MM.1S (cell line): ENCODE measurements around the gene SNTA1.
"Not testable (repeated sequence)": the region's sequence is repeated elsewhere in the genome, so short reads cannot be mapped to it uniquely, and the experiment has no call there.

ENCODE experiments used
- DNase-seq: peaks from one replicate; pipeline ENCODE4 v3.0.0-alpha.2; 2015
- H2AFZ ChIP-seq: fragments of 300-600 bp; sonication (generic); 2 replicates; pipeline ENCODE4 v1.6.0; 2016; ENCODE audit warnings: antibody characterized with exemption, low read length
- H3F3A ChIP-seq: fragments of 300-600 bp; sonication (generic); 2 replicates; pipeline ENCODE4 v1.6.1; 2016; ENCODE audit warnings: mild to moderate bottlenecking, antibody characterized with exemption, low read length, moderate library complexity, mixed read lengths; ENCODE audit not compliant: insufficient read depth
- H3K27ac ChIP-seq: fragments of 300-600 bp; sonication (generic); 2 replicates; pipeline ENCODE4 v1.5.1; 2016; ENCODE audit warnings: mild to moderate bottlenecking, low read length
- H3K27me3 ChIP-seq: fragments of 300-600 bp; sonication (generic); replicated peaks from 2 replicates; pipeline ENCODE4 v1.6.0; 2016; ENCODE audit warnings: low read length; ENCODE audit not compliant: insufficient read depth
- H3K36me3 ChIP-seq: fragments of 300-600 bp; sonication (generic); replicated peaks from 2 replicates; pipeline ENCODE4 v1.6.1; 2016; ENCODE audit warnings: mild to moderate bottlenecking, low read length, mixed read lengths; ENCODE audit not compliant: insufficient read depth
- H3K4me1 ChIP-seq: fragments of 300-600 bp; sonication (generic); 2 replicates; pipeline ENCODE4 v1.6.1; 2016; ENCODE audit warnings: low read length, mixed read lengths
- H3K4me2 ChIP-seq: fragments of 300-600 bp; sonication (generic); 2 replicates; pipeline ENCODE4 v1.6.0; 2016; ENCODE audit warnings: low read depth, low read length
- H3K4me3 ChIP-seq: fragments of 300-600 bp; sonication (generic); 2 replicates; pipeline ENCODE4 v1.5.1; 2016; ENCODE audit warnings: low read length, mixed read lengths
- H3K79me2 ChIP-seq: fragments of 300-600 bp; sonication (generic); 2 replicates; pipeline ENCODE4 v1.6.1; 2016; ENCODE audit warnings: mixed run types, low read length, mixed read lengths
- H3K9ac ChIP-seq: fragments of 300-600 bp; sonication (generic); 2 replicates; pipeline ENCODE4 v1.6.1; 2016; ENCODE audit warnings: low read length, mixed read lengths
- H3K9me2 ChIP-seq: fragments of 300-600 bp; sonication (generic); replicated peaks from 2 replicates; pipeline ENCODE4 v1.6.1; 2016; ENCODE audit warnings: mild to moderate bottlenecking, low read length, mixed read lengths; ENCODE audit not compliant: insufficient read depth
- H3K9me3 ChIP-seq: fragments of 300-600 bp; sonication (generic); replicated peaks from 2 replicates; pipeline ENCODE4 v1.6.1; 2016; ENCODE audit warnings: mild to moderate bottlenecking, low read length, mixed read lengths; ENCODE audit not compliant: insufficient read depth
- H4K20me1 ChIP-seq: fragments of 300-600 bp; sonication (generic); 2 replicates; pipeline ENCODE4 v1.6.1; 2016; ENCODE audit warnings: mild to moderate bottlenecking, low read length, moderate library complexity, mixed read lengths; ENCODE audit not compliant: insufficient read depth
- EZH2 ChIP-seq: fragments of 300-600 bp; sonication (generic); optimal IDR thresholded peaks from 2 replicates; pipeline ENCODE3; 2017; ENCODE audit warnings: low read depth, mild to moderate bottlenecking, antibody characterized with exemption, low read length, mixed read lengths
- EZH2phosphoT487 ChIP-seq: fragments of 300-600 bp; sonication (generic); IDR thresholded peaks from 2 replicates; pipeline ENCODE4 v1.6.1; 2018; ENCODE audit warnings: antibody characterized with exemption, low read length
- TF ChIP-seq, protein P1 (sequence below): fragments of 300-600 bp; sonication (generic); IDR thresholded peaks from 2 replicates; pipeline ENCODE4 v1.5.1; 2016; ENCODE audit warnings: antibody characterized with exemption, low read length, mixed read lengths

Gene SNTA1

GRCh38 chr20:33489495-33490022 is 46.0 kb upstream of the SNTA1 start:
- no peaks in the 10 kb centered on the region for H3K9me3 ChIP-seq
- H4K20me1 ChIP-seq = no peaks in the 10 kb centered on the region
- H3K9ac ChIP-seq = peak overlapping the region; percentile 73
- H3K4me2 ChIP-seq = peak overlapping the region; percentile 88; the same call in 1 of the 2 replicates
- peaks cover 29% of the 10 kb centered on the region for H3K79me2 ChIP-seq
- H3K36me3 ChIP-seq = no peaks in the 10 kb centered on the region
- no peaks in the 10 kb centered on the region for H3K9me2 ChIP-seq
- peak overlapping the region; percentile 77 for H3K4me3 ChIP-seq
- H2AFZ ChIP-seq = peak overlapping the region; percentile 87
- no peaks in the 10 kb centered on the region for H3K27me3 ChIP-seq
- H3K4me1 ChIP-seq = peaks cover 4% of the 10 kb centered on the region; the same call in 1 of the 2 replicates
- TF ChIP-seq EZH2 (no peak), EZH2phosphoT487 (no peak)
- TF ChIP-seq, protein P1, sequence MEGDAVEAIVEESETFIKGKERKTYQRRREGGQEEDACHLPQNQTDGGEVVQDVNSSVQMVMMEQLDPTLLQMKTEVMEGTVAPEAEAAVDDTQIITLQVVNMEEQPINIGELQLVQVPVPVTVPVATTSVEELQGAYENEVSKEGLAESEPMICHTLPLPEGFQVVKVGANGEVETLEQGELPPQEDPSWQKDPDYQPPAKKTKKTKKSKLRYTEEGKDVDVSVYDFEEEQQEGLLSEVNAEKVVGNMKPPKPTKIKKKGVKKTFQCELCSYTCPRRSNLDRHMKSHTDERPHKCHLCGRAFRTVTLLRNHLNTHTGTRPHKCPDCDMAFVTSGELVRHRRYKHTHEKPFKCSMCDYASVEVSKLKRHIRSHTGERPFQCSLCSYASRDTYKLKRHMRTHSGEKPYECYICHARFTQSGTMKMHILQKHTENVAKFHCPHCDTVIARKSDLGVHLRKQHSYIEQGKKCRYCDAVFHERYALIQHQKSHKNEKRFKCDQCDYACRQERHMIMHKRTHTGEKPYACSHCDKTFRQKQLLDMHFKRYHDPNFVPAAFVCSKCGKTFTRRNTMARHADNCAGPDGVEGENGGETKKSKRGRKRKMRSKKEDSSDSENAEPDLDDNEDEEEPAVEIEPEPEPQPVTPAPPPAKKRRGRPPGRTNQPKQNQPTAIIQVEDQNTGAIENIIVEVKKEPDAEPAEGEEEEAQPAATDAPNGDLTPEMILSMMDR = no peak
- DNase-seq = peak; percentile 96
- H3K27ac ChIP-seq = peak overlapping the region; percentile 63; the same call in 1 of the 2 replicates
- peaks cover 7% of the 10 kb centered on the region; the same call in 1 of the 2 replicates for H3F3A ChIP-seq

DNA sequence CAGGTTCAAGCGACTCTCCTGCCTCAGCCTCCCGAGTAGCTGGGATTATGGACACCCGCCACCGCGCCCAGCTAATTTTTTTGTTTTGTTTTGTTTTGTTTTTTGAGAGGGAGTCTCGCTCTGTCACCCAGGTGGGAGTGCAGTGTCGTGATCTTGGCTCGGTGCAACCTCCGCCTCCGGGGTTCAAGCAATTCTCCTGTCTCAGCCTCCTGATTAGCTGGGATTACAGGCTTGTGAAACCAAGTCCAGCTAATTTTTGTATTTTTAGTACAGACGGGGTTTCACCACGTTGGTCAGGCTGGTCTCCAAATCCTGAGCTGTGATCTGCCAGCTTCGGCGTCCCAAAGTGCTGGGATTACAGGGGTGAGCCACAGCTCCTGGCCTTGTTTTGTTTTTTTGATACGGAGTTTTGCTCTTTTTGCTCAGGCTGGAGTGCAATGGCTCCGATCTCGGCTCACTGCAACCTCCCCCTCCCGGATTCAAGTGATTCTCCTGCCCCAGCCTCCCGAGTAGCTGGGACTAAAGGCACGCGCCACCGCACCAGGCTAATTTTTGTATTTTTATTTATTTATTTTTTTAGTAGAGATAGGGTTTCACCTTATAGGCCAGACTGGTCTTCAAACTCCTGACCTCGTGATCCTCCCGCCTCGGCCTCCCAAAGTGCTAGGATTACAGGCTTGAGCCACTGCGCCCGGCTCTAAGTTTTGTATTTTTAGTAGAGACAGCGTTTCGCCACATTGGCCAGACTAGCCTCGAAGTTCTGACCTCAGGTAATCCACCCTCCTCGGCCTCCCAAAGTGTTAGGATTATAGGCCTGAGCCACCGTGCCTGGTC is 45.3 kb upstream of the SNTA1 start:
- Histone ChIP-seq H3K9ac (peak overlapping the region; percentile 73; the same call in 1 of the 2 replicates), H3K4me3 (peak overlapping the region; percentile 77; the same call in 1 of the 2 replicates), H3K79me2 (peaks cover 28% of the 10 kb centered on the region), H3K4me2 (peak overlapping the region; percentile 88; the same call in 1 of the 2 replicates), H2AFZ (peak overlapping the region; percentile 87; the same call in 1 of the 2 replicates)
- not testable (repeated sequence) for H3K9me3 ChIP-seq, H3K36me3 ChIP-seq, H3K27me3 ChIP-seq, H3K27ac ChIP-seq, H3F3A ChIP-seq, H3K4me1 ChIP-seq, H3K9me2 ChIP-seq, H4K20me1 ChIP-seq, DNase-seq

DNA sequence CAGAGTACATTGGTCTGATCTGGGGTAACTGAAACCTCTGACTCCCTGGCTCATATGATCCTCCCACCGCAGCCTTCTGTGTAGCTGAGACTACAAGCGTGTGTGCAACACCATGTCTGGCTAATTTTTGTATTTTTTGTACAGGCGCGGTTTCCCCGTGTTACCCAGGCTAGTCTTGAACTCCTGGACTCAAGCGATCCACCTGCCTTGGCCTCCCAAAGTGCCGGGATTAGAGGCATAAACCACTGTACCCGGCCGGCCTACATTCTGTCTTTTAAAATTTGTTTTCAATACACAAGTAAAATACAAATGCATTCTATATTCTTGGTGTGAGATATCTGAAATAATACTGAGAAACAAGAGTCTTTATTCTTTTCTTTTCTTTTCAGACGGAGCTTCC is 44.6 kb upstream of the SNTA1 start:
- Histone ChIP-seq H3K9ac (no peak overlapping the region), H3K27me3 (no peaks in the 10 kb centered on the region), H3K4me1 (peaks cover 4% of the 10 kb centered on the region; the same call in 1 of the 2 replicates), H3K4me2 (no peak overlapping the region), H3K36me3 (no peaks in the 10 kb centered on the region), H3K9me2 (no peaks in the 10 kb centered on the region), H2AFZ (no peak overlapping the region), H3K9me3 (no peaks in the 10 kb centered on the region), H3F3A (peaks cover 7% of the 10 kb centered on the region; the same call in 1 of the 2 replicates), H3K4me3 (no peak overlapping the region), H4K20me1 (no peaks in the 10 kb centered on the region), H3K27ac (no peak overlapping the region), H3K79me2 (peaks cover 21% of the 10 kb centered on the region)
- TF ChIP-seq EZH2phosphoT487 (no peak), EZH2 (no peak)
- TF ChIP-seq, protein P1 = no peak
- DNase-seq = no peak

- H3K4me1 ChIP-seq, H3K9ac ChIP-seq, H3K27ac ChIP-seq: not testable (repeated sequence)
Observed at GRCh38 chr20:33483186-33483585, 39.6 kb upstream of the SNTA1 start.

More at GRCh38 chr20:33483186-33483585, 39.6 kb upstream of the SNTA1 start:
- not testable (repeated sequence) for H2AFZ ChIP-seq, H3F3A ChIP-seq, H3K9me2 ChIP-seq, H4K20me1 ChIP-seq, DNase-seq, H3K27me3 ChIP-seq, H3K9me3 ChIP-seq, H3K79me2 ChIP-seq, H3K36me3 ChIP-seq, H3K4me3 ChIP-seq, H3K4me2 ChIP-seq
